ENCODE data around the gene FUT4. TPM values are rescaled to one million over a fixed set of nuclear protein-coding genes. Genes with fewer than 3 reads are reported as not detected.

FUT4 gene
- total RNA-seq, 1 experiment from 2014 or later = 4.6 TPM

DNA sequence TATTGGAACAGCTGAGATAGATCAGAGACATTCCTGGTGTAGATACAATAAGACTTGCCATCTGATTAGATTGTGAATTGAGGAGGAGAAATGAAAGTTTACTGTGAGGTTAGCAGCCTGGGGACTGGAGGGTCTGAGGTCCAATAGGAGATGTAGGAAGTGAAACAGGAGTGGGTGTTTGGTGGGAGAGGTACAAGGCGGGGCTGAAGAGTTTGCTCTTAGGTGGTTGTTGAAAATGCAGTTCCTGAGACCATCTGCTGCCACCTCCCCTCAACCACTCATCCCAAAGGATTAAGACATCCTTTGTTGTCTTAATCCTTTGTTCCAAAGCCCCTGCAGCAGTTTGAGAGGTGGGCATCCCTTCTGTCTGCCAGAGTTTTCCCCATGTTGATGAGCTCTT, 38.2 kb downstream of the FUT4 start:
- H3K36me3 ChIP-seq = no peaks in the 10 kb centered on the region
- DNase-seq = no peak
- H3K4me3 ChIP-seq = no peak overlapping the region
- no peaks in the 10 kb centered on the region; the same call in 1 of the 2 replicates for H3K9me3 ChIP-seq
- H3K27me3 ChIP-seq = no peaks in the 10 kb centered on the region

DNA sequence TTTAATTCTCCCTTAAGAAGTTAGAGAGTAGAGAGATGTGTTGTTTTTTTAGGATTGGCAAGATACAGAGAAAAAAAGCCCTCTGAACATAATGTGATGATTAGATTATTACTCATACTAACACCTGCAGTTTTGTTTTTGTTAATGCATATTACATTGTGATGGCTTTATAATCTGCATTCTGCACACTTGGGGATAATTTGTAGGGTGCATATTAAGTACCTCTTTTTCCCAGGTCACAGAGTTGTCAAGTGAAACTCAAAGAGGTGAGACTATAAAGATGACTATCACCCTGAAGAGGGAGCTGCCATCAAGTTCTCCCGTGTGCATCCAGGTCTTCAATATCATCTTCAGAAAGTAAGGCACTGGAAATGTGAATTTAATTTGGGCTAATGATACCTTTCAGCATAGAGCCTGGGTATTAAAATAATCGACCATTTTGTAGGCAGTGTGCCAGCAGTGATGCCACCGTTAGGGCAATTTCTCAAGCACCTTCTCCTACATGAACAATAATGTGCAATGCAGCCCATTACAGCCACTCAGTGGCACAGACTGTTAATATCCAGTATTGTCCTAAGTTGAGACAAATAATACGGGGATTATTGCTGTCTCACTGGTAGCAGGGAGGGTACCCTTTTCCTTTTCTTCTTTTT, 39.6 kb downstream of the FUT4 start:
- no peak overlapping the region for H3K4me3 ChIP-seq
- no peaks in the 10 kb centered on the region for H3K36me3 ChIP-seq
- H3K9me3 ChIP-seq = no peaks in the 10 kb centered on the region; the same call in 1 of the 2 replicates
- H3K27me3 ChIP-seq = no peaks in the 10 kb centered on the region
- no peak for DNase-seq

DNA sequence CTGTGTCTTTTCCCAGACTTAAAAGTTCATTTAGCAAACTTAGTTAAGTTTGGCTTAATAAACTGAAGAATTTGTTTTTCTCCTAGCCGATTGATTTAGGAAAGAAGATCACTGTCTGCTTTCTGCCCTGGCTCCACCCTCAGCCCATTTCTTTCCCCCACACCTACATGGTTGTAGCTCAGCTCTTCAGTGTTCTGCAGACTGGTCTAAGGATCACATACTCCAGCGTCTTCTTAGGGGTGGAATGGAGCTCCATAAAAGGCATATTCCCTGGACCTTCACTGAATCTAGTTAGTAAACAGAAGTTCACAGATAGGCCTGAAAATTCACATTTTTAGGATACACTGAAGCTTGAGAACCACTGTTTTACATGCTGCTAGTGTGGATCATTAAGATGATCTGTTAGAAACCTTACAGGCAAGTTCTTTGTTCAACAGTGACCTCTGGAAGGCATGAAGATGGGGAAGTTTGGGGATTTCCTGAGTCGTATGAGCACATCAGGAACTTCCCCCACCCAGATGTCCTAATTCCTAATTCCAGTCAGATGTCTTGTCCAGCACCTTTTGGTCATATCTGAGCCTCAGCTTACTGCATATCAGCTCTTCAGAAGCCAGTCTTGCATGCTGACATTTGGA, 40.3 kb downstream of the FUT4 start:
- Histone ChIP-seq H3K36me3 (no peaks in the 10 kb centered on the region), H3K9me3 (no peaks in the 10 kb centered on the region; the same call in 1 of the 2 replicates), H3K27me3 (no peaks in the 10 kb centered on the region), H3K4me3 (no peak overlapping the region)
- no peak for DNase-seq

- H3K4me3 ChIP-seq = no peak overlapping the region
- no peaks in the 10 kb centered on the region for H3K36me3 ChIP-seq
- no peaks in the 10 kb centered on the region for H3K27me3 ChIP-seq
- H3K9me3 ChIP-seq = no peaks in the 10 kb centered on the region; the same call in 1 of the 2 replicates
- DNase-seq = no peak
Observed at GRCh38 chr11:94584978-94585377, 41.3 kb downstream of the FUT4 start.

DNA sequence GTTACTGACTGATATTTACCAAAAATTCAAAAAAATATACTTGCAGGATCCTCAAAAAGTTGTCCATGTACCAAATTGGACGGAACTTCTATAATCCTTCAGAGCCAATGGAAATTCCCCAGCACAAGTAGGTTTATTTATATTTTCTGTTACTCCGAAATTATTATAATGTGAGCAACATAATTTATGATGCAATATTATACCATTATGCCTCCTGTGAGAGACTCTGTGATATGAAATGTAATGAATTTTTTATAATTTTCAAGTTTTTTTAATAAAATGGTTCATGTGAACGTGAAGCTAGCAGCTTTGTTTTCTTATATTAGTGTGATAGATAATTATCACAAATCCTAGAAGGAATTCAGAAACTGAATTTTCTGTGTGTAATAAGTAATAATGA, 41.7 kb downstream of the FUT4 start:
- Histone ChIP-seq H3K27me3 (no peaks in the 10 kb centered on the region), H3K36me3 (no peaks in the 10 kb centered on the region), H3K4me3 (no peak overlapping the region), H3K9me3 (no peaks in the 10 kb centered on the region; the same call in 1 of the 2 replicates)
- DNase-seq = no peak

GRCh38 chr11:94586546-94586945, 42.8 kb downstream of the FUT4 start:
- DNase-seq = no peak
- Histone ChIP-seq H3K4me3 (no peak overlapping the region), H3K36me3 (no peaks in the 10 kb centered on the region), H3K27me3 (no peaks in the 10 kb centered on the region), H3K9me3 (no peaks in the 10 kb centered on the region; the same call in 1 of the 2 replicates)

DNA sequence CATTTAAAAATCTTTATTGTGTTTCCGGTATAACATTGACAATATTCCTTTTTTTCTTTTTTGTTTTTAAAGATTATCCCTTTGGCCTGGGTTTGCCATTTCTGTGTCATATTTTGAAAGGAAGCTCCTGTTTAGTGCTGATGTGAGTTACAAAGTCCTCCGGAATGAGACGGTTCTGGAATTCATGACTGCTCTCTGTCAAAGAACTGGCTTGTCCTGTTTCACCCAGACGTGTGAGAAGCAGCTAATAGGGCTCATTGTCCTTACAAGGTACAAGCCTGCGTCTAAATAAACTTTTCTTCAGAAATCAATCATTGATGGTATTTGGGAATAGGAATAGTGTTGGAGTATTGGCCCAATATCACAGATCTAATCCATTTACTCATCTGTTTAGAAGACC, 43.3 kb downstream of the FUT4 start:
- Histone ChIP-seq H3K36me3 (no peaks in the 10 kb centered on the region), H3K9me3 (no peaks in the 10 kb centered on the region; the same call in 1 of the 2 replicates), H3K4me3 (no peak overlapping the region), H3K27me3 (no peaks in the 10 kb centered on the region)
- DNase-seq = no peak

DNA sequence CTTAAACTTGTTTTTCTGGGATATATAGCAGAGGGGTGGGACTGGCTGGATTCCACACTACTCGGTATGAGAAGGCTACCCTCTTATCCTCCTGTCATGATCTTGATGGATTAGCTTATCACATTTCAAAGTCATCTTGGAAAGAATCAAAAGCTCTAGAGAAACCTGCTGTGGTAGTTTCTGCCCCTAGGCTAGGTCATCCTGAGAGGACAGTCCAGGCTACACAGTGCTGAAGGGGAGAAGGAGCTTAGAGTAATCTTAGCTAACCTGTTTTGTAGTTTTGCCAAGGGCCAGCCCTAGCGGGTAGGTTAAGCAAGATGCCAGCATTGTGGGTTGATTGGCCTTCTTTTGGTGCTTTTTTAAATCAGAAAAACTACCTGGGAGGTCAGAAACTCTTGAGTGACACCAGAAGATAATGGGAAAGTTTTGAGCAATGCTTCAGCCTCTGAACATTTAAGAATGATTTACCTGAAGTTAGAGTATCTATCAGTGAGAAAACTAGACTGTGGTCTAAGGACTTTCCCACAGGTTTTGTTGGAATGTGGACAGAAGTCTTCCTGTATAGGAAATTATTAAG, 44.7 kb downstream of the FUT4 start:
- DNase-seq = no peak
- Histone ChIP-seq H3K4me3 (no peak overlapping the region), H3K27me3 (no peaks in the 10 kb centered on the region), H3K36me3 (no peaks in the 10 kb centered on the region), H3K9me3 (no peaks in the 10 kb centered on the region; the same call in 1 of the 2 replicates)

DNA sequence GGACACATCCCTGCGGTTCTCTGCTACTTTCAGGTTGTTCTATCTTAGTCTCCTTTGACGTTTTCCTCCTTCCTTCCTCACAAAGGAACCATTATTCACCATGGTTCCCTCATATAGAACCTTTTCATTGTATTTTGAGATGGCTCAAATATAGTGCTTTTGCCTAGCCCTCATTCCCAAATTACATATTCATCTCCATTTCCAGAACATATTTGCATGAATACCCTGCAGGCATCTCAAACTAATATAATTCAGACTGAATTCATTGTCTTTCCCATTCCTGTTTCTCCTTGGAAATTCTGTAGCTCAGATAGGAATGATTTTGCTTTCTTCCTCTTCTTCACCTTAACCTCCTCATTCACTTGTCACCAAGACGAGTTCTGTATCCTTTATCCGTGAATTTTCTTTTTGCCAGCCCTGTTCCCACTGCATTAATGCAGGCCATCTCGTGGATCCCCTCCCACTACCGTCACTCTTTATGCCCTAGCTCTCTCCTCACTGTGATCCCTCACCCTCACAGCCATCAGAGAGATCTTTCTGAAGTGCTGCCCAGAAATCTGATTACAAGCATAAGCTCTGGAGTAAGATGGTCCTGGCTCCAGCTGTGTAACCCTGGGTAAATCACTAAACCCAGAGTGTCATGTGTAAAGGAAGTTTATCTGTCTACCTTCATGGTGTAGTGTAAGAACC, 46.8 kb downstream of the FUT4 start:
- Histone ChIP-seq H3K27me3 (no peaks in the 10 kb centered on the region), H3K9me3 (no peaks in the 10 kb centered on the region), H3K36me3 (no peaks in the 10 kb centered on the region), H3K4me3 (no peak overlapping the region)
- no peak for DNase-seq

DNA sequence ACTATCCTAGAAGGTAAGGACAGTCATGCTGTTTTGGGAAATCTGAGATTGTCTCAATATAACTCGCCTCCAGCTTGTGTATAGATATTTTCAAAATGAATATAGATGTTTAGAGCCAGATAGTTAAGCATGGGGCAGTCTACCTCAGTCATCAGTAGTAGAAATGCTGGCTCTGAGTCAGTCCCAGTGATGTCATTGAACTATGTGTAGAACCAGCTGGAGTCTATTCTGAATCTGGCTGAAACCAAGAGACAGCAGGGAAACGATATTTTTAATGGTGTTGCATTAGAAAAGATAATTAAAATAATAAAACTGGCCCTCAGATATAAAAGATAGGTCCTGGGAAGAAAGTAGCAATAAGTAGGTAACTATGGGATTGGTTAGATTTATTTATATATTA, 49.3 kb downstream of the FUT4 start:
- no peaks in the 10 kb centered on the region for H3K27me3 ChIP-seq
- DNase-seq = no peak

DNA sequence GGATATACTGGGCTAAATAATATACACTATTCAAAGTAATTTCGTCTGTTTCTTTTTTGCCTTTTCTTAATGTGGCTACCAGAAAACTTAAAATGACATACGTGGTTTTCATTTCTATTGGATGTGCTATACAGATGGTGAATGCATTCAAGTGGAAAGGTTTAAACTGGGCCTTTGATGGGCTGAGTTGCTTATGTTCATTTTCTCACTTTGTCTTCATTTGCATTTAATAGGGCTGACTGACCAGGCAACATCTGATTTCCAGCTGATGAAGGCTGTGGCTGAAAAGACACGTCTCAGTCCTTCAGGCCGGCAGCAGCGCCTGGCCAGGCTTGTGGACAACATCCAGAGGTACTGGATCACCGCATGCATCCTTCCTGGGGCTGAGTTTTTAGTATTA, 51.4 kb downstream of the FUT4 start:
- H3K4me3 ChIP-seq = no peak overlapping the region
- DNase-seq = no peak
- H3K36me3 ChIP-seq = no peaks in the 10 kb centered on the region
- no peaks in the 10 kb centered on the region for H3K9me3 ChIP-seq
- no peaks in the 10 kb centered on the region for H3K27me3 ChIP-seq

More for the DNA sequence above, 49.3 kb downstream of the FUT4 start:
- no peaks in the 10 kb centered on the region for H3K36me3 ChIP-seq
- no peaks in the 10 kb centered on the region for H3K9me3 ChIP-seq
- H3K4me3 ChIP-seq = no peak overlapping the region

- no peak for DNase-seq
Observed at GRCh38 chr11:94597896-94598295, 54.2 kb downstream of the FUT4 start.

More at GRCh38 chr11:94597896-94598295, 54.2 kb downstream of the FUT4 start:
- H3K9me3 ChIP-seq = no peaks in the 10 kb centered on the region
- no peaks in the 10 kb centered on the region for H3K36me3 ChIP-seq
- no peak overlapping the region for H3K4me3 ChIP-seq
- H3K27me3 ChIP-seq = no peaks in the 10 kb centered on the region

Other genes with a start within 250 kb of the FUT4 start
- gene IZUMO1R, start 239.3 kb upstream of the FUT4 start, total RNA-seq (2014; rRNA removed; shearing (Covaris generic); ENCODE audit: low replicate concordance) = not detected in 2 replicates
- gene GPR83, start 142.5 kb upstream of the FUT4 start, total RNA-seq (2014; rRNA removed; shearing (Covaris generic); ENCODE audit: low replicate concordance) = not detected in 2 replicates
- 8.8 and 27.8 TPM in 2 replicates for gene MRE11, start 50.1 kb upstream of the FUT4 start, total RNA-seq (2014; rRNA removed; shearing (Covaris generic); ENCODE audit: low replicate concordance)
- gene ANKRD49, start 49.9 kb upstream of the FUT4 start, total RNA-seq (2014; rRNA removed; shearing (Covaris generic); ENCODE audit: low replicate concordance) = 11.3 and 24.2 TPM in 2 replicates
- not detected in 2 replicates for gene C11orf97, start 31.5 kb upstream of the FUT4 start, total RNA-seq (2014; rRNA removed; shearing (Covaris generic); ENCODE audit: low replicate concordance)
- gene PIWIL4, start 23.4 kb downstream of the FUT4 start, total RNA-seq (2014; rRNA removed; shearing (Covaris generic); ENCODE audit: low replicate concordance) = 0.20 TPM in 1 of 2 replicates, not detected in the other
- 15.1 TPM in 2 replicates for gene AMOTL1, start 224.4 kb downstream of the FUT4 start, total RNA-seq (2014; rRNA removed; shearing (Covaris generic); ENCODE audit: low replicate concordance)

Measured in MG63 (cell line).